ENCODE measurements around the gene ACCSL.

Gene ACCSL

DNA sequence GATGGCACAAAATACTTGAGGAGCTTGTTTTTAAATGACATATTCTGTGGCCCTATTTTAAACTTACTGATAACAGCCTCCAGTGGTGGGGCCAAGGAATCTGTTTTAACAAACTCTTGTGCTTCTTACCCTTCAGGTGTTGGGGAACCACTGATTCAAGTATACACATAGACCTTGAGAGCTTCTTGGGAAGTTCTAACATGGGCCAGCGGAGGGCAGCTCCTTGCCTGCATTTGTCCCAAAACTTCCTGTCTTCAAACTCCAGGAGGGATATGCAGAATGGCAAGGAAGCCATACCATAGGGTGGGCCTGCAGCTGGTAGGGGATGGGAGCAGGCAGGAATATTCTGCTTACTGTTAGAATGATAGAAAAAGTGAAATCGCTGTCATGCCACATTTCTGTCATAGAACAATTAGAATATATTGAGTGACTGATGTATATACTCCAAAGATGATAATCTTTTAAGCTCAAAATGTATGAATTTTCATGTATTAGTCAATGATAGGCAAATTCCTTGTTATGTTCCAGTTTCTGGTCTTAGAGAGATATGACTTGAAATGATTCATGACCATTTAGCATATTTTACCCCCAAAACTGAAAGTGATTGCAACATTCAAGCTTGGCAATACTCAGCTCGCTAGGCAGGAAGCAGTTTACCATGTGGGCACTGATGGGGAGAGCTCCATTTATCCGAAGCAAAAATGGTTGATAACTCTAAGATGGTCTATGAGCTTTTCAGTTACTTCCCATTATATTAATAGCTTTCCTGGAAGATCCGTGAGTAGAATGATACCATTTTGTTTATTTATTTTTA, 56.9 kb downstream of the ACCSL start:
- no peak for ATAC-seq
- TF ChIP-seq ZNF8 (CRISPR knock-in tag; IDR thresholded peaks at IDR 0.05) (no peak), ZC3H10 (CRISPR knock-in tag; IDR thresholded peaks at IDR 0.05) (no peak), TCF4 (CRISPR knock-in tag; IDR thresholded peaks at IDR 0.05; ENCODE audit: borderline replicate concordance) (no peak), ARNTL (CRISPR knock-in tag; IDR thresholded peaks at IDR 0.05; ENCODE audit: borderline replicate concordance, low read depth) (no peak), ZNF565 (CRISPR knock-in tag; conservative IDR thresholded peaks at IDR 0.05; ENCODE audit: low read depth) (no peak), ZFP30 (CRISPR knock-in tag; IDR thresholded peaks at IDR 0.05) (no peak), GLIS3 (CRISPR knock-in tag; IDR thresholded peaks at IDR 0.05) (no peak)

DNA sequence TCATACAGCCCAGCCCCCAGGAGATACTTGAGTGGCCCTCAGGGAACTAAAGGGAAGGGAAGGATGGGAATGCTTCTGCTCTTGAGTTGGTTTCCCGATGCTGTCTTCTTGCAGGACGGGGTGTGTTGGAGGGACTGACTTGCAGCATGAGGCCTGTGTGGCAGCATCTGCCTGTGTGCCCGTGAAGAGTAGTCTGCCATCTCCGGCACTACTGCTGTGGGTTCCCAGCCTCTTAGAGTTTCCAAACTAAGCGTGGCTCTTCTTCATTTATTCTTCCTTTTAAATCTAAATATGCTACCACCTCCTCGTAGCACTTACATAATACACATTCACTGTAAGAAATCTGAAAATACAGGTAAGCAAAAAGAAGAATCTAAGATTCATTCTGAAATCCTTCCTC, 60.5 kb downstream of the ACCSL start:
- ATAC-seq = no peak
- TF ChIP-seq ESRRG (CRISPR knock-in tag; IDR thresholded peaks at IDR 0.05) = no peak
- TF ChIP-seq ZC3H10 (CRISPR knock-in tag; IDR thresholded peaks at IDR 0.05) = no peak
- TF ChIP-seq, protein P1, sequence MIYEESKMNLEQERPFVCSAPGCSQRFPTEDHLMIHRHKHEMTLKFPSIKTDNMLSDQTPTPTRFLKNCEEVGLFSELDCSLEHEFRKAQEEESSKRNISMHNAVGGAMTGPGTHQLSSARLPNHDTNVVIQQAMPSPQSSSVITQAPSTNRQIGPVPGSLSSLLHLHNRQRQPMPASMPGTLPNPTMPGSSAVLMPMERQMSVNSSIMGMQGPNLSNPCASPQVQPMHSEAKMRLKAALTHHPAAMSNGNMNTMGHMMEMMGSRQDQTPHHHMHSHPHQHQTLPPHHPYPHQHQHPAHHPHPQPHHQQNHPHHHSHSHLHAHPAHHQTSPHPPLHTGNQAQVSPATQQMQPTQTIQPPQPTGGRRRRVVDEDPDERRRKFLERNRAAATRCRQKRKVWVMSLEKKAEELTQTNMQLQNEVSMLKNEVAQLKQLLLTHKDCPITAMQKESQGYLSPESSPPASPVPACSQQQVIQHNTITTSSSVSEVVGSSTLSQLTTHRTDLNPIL (CRISPR knock-in tag; IDR thresholded peaks at IDR 0.05; ENCODE audit: low read depth) = no peak
- no peak for TF ChIP-seq ARNTL (CRISPR knock-in tag; IDR thresholded peaks at IDR 0.05; ENCODE audit: borderline replicate concordance, low read depth)
- TF ChIP-seq ZNF8 (CRISPR knock-in tag; IDR thresholded peaks at IDR 0.05) = no peak
- TF ChIP-seq TOX (CRISPR knock-in tag; IDR thresholded peaks at IDR 0.05; ENCODE audit: borderline replicate concordance) = no peak
- TF ChIP-seq RARB (CRISPR knock-in tag; IDR thresholded peaks at IDR 0.05) = no peak
- TF ChIP-seq, protein P2, sequence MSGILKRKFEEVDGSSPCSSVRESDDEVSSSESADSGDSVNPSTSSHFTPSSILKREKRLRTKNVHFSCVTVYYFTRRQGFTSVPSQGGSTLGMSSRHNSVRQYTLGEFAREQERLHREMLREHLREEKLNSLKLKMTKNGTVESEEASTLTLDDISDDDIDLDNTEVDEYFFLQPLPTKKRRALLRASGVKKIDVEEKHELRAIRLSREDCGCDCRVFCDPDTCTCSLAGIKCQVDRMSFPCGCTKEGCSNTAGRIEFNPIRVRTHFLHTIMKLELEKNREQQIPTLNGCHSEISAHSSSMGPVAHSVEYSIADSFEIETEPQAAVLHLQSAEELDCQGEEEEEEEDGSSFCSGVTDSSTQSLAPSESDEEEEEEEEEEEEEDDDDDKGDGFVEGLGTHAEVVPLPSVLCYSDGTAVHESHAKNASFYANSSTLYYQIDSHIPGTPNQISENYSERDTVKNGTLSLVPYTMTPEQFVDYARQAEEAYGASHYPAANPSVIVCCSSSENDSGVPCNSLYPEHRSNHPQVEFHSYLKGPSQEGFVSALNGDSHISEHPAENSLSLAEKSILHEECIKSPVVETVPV (CRISPR knock-in tag; IDR thresholded peaks at IDR 0.05) = no peak
